GM19395 (cell line): ENCODE data around the gene SYNJ2.

Experiments used
- ATAC-seq: cut with Tn5 transposase; IDR thresholded peaks from one replicate; pipeline ENCODE4 v1.9.1; 2021; ENCODE audit warnings: mild to moderate bottlenecking, moderate library complexity; ENCODE audit not compliant: unreplicated experiment

SYNJ2 gene

DNA sequence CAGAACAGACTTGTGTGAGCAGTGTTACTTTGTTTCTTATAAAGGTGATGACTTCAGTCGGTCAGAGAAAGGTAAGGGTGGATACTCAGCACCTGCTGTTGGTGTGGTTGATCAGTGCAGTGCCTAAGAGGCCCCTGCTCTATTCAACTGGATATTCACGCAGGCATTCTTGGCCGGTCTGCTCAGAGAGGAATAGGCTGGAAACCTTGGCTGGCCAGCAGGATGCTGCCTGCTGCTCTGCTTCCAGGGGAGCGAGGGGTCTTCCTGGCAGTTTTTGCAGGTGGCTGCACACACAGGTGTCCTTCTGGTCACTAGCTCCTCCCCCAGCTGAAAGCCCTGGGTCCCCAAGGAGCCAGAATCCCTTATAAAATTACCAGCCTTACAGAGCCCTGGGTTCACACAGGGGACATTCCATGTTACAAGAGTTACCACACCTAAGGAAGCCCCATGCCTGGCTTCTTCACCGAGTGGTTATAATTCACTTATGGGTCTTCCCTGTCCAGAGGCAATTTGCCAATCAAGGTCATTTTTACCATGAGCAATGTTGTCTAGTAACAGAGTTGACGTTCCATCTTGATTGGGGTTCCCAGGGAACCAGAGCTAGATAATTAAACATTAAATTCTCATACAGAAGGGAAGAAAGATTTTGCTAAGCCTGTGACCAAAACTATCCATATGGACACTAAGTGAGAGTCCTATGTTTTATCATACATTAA is 16.4 kb downstream of the SYNJ2 start:
- ATAC-seq: no peak

GRCh38 chr6:157998707-157999167 is 17.1 kb downstream of the SYNJ2 start:
- no peak for ATAC-seq

DNA sequence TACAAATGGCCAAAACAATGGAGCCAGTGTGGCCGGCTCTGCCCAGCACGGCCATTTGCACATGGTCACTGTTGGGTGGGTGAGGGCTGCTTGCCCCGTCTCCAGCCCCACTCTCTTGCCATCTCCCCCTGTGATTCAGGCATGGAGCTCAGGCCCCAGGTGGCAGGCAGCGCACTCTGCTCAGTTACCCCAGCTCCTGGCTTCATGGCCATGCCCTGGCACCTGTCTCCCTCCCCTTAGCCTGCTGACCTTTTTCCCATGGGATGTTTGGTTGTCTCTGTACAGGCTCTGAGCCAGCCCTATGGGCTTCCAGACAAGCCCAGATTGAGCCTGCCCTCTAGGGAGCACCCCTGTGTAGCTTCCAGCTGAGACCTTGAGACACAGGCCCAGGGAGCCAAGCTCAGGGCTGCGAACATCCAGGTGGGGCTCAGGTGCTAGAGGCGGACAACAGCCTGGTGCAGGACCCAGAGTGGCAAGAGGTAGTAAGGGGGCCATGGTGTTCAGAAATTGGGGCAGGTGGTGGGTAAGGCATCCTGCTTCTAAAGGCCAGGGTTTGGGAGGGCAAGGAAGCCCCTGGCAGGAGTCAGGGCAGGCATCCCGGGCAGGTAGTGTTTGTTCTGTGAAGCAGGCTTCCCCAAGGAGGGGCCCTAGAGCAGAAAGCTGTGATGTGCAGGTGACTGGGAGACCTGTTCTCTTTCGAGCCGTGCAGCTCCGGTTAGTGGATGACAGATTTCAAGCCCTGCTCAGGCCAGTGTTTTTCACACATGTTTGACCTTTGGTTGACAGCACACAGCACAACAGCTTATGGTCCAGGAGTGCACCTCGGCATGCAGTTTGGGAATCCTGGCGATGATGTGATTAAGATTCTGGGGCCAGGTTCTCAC is 17.7 kb downstream of the SYNJ2 start:
- no peak for ATAC-seq

- ATAC-seq: no peak
Measured at GRCh38 chr6:158000530-158001307, 19.1 kb downstream of the SYNJ2 start.

GRCh38 chr6:158002249-158002950 is 20.7 kb downstream of the SYNJ2 start:
- ATAC-seq: no peak

- ATAC-seq: no peak
Measured at GRCh38 chr6:158002951-158003853, 21.5 kb downstream of the SYNJ2 start.

GRCh38 chr6:158003910-158004700 is 22.4 kb downstream of the SYNJ2 start:
- ATAC-seq: no peak

DNA sequence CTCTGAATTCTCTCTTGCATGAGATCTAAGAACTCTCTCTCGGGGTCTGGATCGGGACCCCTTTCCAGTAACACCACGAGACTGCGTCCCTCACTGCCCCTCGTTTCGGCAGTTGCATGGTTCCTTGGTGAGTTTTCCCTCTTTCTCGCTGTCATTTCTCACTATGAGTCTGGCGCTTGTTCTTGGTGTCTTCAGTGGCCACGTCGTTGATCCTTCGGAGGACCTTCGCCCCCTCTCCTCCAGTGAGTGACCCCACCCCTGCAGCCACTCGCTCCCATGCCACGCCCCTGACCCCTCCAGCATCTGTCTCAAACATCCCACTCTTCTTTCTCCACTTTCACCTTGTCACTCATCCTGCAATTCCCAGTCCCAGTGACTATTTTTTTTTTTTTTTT is 23.0 kb downstream of the SYNJ2 start:
- ATAC-seq: no peak

DNA sequence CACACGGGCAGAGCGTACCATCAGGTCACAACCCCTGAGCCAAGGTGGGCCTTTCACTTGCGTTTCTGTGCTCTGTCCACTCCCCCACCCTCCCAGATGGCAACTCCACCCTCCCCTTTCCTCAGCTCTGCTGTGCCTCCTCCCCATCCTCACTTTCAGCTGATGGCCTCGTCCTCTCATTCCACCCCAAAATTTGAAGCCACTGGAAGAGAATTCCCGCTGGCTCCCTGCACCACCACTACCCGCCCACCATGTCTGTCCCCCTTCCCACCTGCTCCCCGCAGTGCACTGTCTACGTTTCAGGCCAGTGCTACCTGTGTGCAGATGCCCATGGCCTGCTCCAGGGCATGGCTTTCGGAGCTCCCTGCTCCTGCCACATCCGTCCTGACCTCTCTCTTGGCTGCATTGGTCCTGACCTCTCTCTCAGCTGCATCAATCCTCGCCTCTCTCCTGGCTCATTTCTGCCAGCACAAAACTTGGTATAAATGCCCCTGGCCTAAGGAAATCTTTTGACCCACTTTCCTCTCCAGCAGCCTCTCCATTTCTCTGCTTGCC is 24.0 kb downstream of the SYNJ2 start:
- ATAC-seq: no peak

DNA sequence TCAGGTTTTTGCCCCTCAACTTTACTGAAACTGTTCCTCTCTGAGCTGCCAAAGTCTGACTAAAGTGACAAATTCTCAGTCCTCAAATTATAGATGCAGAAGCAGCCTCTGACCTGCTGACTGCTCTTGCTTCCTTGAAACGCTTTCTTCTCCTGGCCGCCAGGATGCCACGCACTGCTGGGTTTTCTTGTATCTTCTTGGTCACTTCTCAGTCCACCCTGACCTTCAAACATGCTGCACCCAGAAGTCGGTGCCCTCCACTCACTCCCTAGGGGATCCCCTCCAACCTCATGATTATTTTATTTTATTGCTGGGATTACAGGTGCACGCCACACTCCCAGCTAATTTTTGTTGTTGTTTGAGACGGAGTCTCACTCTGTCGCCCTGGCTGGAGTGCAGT is 24.7 kb downstream of the SYNJ2 start:
- ATAC-seq: no peak

DNA sequence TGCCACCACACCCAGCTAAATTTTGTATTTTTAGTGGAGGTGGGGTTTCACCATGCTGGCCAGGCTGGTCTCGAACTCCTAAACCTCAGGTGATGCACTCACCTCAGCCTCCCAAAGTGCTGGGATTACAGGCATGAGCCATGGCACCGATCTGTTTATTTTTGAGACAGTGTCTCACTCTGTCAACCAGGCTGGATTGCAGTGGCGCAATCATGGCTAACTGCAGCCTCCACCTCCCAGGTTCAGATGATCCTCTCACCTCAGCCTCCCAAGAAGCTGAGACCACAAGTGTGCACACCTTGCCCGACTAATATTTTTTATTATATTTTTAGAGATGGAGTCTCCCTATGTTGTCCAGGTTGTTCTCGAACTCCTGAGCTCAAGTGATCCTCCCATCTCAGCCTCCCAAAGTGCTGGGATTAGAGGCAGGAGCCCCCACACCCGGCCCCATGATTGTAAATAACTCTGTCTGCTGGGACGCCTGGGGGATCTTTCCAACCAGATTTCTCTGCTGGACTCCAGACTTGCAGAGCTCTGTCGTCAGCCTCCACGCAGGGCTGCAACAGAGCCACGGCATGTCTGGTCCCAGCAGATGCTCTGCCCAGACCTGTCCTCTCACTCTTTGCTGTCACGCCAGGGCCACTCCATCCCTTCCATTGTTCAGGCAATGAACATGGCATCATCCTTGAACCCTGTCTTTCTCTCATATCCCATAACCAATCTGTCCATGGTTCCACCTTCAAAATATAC is 25.3 kb downstream of the SYNJ2 start:
- no peak for ATAC-seq

DNA sequence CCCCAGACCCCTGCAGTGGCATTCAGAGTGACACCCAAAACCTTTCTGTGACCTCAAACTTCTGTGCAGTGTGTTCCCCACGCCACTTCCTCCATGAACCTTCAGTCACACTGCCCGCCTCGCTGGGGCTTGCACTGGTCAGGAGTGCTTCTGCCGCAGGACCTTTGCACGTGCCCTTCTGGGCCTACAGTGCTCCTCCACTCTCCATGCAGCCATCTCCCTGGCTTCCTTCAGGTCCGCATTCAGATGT is 27.1 kb downstream of the SYNJ2 start:
- ATAC-seq: no peak

DNA sequence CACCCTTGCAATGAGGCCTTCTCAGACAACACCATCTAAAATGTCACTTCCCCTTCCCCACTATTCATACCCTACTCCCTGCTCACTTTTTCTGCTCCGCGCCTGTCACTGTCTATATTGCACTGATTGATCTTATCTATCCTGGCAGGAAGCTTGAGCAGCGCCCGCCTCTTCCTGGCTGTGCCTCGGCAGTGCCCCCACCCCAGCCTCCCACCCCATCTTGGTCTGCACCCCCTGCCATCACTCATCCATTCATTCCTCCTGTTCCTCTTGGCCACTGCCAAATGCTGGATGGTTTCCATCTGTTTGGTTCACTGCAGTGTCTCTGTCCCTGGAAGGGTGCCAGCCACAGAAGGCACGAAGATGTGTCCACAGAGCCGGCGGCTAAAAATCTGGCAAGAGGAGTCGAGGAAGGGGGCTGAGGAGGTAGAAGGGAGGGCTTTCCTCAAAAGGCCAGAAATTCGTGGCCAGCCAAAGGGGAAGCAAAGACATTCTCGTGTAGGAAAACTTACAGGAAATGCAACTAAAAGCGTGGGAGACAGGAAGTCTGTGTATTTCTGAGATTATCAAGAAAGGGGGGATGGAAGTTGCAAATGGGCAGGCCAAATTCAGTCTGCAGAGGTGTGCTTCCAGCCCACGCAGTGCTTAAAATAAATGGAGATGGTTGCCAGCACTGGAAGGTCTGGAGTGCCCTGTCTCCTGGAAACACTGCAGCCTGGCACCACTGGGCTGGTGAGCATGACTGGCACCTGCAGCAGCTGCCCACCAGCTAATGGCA is 27.6 kb downstream of the SYNJ2 start:
- ATAC-seq: no peak

- no peak for ATAC-seq
Measured at GRCh38 chr6:158009935-158010585, 28.4 kb downstream of the SYNJ2 start.

DNA sequence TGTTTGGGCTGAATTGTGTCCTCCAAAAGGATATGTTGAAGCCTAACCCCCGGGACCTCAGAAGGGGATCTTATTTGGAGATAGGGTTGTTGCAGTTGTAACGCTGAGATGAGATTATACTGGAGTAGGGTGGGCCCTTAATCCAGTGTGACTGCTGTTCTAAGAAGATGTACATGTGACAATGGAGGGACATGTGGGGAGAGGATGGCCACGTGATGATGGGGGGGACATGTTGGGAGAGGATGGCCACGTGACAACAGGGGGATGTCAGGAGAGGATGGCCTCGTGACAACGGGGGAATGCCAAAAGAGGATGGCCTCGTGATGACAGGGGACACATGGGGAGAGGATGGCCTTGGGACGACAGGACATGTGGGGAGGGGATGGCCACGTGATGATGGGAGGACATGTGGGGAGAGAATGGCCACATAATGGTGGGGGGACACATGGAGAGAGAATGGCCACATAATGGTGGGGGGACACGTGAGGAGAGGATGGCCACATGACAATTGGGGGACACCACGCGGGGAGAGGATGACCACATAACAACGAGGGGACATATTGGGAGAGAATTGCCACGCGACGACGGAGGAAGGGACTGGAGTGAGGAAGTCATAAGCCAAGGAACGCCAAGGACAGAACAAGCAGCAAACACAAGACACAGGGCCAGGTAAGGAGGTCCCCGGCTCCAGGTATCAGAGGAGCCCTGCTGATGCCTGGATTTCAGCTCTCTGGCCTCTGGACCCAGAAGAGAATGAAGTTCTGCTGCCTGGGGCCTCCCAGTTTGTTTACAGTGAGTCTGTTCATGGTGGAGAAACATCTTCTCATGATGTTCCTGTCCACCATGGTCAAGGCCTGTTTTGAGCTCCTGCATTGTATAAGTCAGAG is 29.2 kb downstream of the SYNJ2 start:
- no peak for ATAC-seq

DNA sequence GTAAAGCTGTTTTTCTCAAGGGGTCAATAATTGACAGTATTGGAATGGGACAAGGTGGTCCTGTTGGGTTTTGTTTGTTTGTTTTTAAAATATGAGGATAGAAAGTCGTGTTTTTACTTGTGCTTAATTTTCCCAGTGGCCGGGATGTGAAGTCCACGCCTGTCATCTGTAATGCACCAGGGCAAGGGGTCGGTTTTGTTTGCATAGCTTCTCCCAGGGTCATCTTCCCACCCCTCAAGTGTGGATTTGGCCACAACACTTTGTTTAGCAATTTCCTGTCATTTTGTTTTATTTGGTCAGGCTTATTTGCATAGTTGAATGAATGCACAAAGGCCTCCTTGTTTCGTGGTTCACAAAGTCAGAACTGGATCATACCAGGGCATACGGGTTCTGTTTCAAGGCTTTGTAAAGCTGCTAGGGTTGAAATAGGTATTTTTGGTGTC is 29.8 kb downstream of the SYNJ2 start:
- ATAC-seq: no peak
